Measurements from ENCODE around the gene METTL15.

DNA sequence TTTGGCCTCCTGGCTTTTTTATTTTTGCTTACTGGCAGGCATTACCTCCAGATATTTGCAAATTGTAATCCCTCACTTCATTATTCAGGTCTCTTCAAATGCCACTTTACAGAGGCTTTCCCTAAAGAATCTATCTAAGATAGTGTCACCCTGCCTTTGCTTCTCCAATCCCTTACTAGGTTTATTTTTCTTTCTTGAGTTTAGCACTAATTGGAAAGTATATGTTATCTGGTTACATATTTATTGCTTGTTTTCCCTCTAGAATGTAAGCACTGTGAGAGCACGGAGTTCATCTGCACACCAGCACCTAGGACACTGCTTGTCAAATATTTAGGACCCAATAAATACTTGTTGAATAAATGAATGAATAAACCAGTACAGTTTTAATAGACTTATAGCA, 3.8 kb upstream of the METTL15 start:
- no peak for TF ChIP-seq EZH2 (IDR thresholded peaks at IDR 0.05; ENCODE audit: low read depth, low read length, severe bottlenecking)
- TF ChIP-seq, protein P1, sequence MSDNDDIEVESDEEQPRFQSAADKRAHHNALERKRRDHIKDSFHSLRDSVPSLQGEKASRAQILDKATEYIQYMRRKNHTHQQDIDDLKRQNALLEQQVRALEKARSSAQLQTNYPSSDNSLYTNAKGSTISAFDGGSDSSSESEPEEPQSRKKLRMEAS (IDR thresholded peaks at IDR 0.05) = no peak
- TF ChIP-seq POLR2A (IDR thresholded peaks at IDR 0.05; ENCODE audit: control extremely low read depth in 1 of 2, low read depth in 2 of 2, low read length in 2 of 2) = no peak
- TF ChIP-seq, protein P2, sequence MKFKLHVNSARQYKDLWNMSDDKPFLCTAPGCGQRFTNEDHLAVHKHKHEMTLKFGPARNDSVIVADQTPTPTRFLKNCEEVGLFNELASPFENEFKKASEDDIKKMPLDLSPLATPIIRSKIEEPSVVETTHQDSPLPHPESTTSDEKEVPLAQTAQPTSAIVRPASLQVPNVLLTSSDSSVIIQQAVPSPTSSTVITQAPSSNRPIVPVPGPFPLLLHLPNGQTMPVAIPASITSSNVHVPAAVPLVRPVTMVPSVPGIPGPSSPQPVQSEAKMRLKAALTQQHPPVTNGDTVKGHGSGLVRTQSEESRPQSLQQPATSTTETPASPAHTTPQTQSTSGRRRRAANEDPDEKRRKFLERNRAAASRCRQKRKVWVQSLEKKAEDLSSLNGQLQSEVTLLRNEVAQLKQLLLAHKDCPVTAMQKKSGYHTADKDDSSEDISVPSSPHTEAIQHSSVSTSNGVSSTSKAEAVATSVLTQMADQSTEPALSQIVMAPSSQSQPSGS (IDR thresholded peaks at IDR 0.05; ENCODE audit: low read length) = no peak
- TF ChIP-seq HDAC2 (IDR thresholded peaks at IDR 0.05; ENCODE audit: borderline replicate concordance in 1 of 2, low read depth in 2 of 2, low read length in 2 of 2) = no peak
- TF ChIP-seq CTBP2 (IDR thresholded peaks at IDR 0.05; ENCODE audit: borderline replicate concordance, insufficient read depth, insufficient read length, low read length) = no peak
- no peak for TF ChIP-seq CHD1 (IDR thresholded peaks at IDR 0.05; ENCODE audit: low read depth, low read length)
- no peak for TF ChIP-seq CBX5 (IDR thresholded peaks at IDR 0.05; ENCODE audit: low read depth, low read length)
- TF ChIP-seq, protein P3, sequence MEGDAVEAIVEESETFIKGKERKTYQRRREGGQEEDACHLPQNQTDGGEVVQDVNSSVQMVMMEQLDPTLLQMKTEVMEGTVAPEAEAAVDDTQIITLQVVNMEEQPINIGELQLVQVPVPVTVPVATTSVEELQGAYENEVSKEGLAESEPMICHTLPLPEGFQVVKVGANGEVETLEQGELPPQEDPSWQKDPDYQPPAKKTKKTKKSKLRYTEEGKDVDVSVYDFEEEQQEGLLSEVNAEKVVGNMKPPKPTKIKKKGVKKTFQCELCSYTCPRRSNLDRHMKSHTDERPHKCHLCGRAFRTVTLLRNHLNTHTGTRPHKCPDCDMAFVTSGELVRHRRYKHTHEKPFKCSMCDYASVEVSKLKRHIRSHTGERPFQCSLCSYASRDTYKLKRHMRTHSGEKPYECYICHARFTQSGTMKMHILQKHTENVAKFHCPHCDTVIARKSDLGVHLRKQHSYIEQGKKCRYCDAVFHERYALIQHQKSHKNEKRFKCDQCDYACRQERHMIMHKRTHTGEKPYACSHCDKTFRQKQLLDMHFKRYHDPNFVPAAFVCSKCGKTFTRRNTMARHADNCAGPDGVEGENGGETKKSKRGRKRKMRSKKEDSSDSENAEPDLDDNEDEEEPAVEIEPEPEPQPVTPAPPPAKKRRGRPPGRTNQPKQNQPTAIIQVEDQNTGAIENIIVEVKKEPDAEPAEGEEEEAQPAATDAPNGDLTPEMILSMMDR (IDR thresholded peaks at IDR 0.05; ENCODE audit: control extremely low read depth in 1 of 3, insufficient read depth in 1 of 3, low read depth in 1 of 3, low read length in 3 of 3) = no peak
